Liver (tissue), 9 donors: ENCODE data around the gene DNAL1. TPM values are rescaled to one million over a fixed set of nuclear protein-coding genes. Genes with fewer than 3 reads are reported as not detected.
A peak's percentile ranks its signal among the peaks of the same experiment; 100 is the strongest.

ENCODE experiments used
- DNase-seq: peaks from one replicate; pipeline ENCODE4 v3.0.0-alpha.2; 2017; ENCODE audit warnings: low spot score
- H3K27ac ChIP-seq, 2 donors: one replicate each; pipeline ENCODE4 v1.7.0; 2013; ENCODE audit warnings: inconsistent platforms in 2 of 2, low read length in 2 of 2, control low read depth in 1 of 2, low read depth in 1 of 2, mild to moderate bottlenecking in 1 of 2
- H3K27me3 ChIP-seq, 4 donors: one replicate each; pipeline versions ENCODE4 v1.6.1 to v1.7.0; 2013; ENCODE audit warnings: low read length in 3 of 4, inconsistent platforms in 1 of 4, mild to moderate bottlenecking in 1 of 4, moderate library complexity in 1 of 4; ENCODE audit not compliant: control insufficient read depth in 4 of 4, insufficient read depth in 4 of 4
- H3K36me3 ChIP-seq, 4 donors: one replicate each; pipeline versions ENCODE4 v1.6.1 to v1.7.0; 2013; ENCODE audit warnings: low read length in 3 of 4, mild to moderate bottlenecking in 3 of 4, low read depth in 1 of 4, moderate library complexity in 1 of 4; ENCODE audit not compliant: control insufficient read depth in 4 of 4, insufficient read depth in 3 of 4
- H3K4me1 ChIP-seq, 4 donors: one replicate each; pipeline versions ENCODE4 v1.6.1 to v1.7.0; 2013; ENCODE audit warnings: low read length in 3 of 4, mild to moderate bottlenecking in 3 of 4, moderate library complexity in 1 of 4; ENCODE audit not compliant: control insufficient read depth in 4 of 4, insufficient read depth in 4 of 4
- H3K4me3 ChIP-seq, 3 donors: one replicate each; pipeline versions ENCODE4 v1.6.1 to v1.7.0; 2013; ENCODE audit warnings: low read length in 3 of 3, control low read depth in 1 of 3, low read depth in 1 of 3, mild to moderate bottlenecking in 1 of 3
- H3K9ac ChIP-seq, 2 donors: one replicate each; pipeline ENCODE4 v1.7.0; 2013; ENCODE audit warnings: low read length in 2 of 2, mild to moderate bottlenecking in 2 of 2, moderate library complexity in 2 of 2, control low read depth in 1 of 2, low read depth in 1 of 2
- H3K9me3 ChIP-seq, 4 donors: one replicate each; pipeline versions ENCODE4 v1.6.1 to v1.7.0; 2013; ENCODE audit warnings: low read length in 3 of 4; ENCODE audit not compliant: control insufficient read depth in 4 of 4
- ATF3 ChIP-seq: IDR thresholded peaks from 2 replicates; pipeline ENCODE4 v1.6.1; 2016; ENCODE audit warnings: antibody characterized with exemption
- CTCF ChIP-seq: fragments of 150-350 bp; IDR thresholded peaks from 2 replicates; pipeline ENCODE4 v1.5.1; 2017; ENCODE audit warnings: improper control_type of control experiment, low read depth, low read length; ENCODE audit not compliant: missing input control
- EGR1 ChIP-seq, 2 donors: IDR thresholded peaks; 2 replicates each; pipeline ENCODE4 v1.6.1; 2016 to 2018; ENCODE audit warnings: antibody characterized with exemption in 2 of 2, low read depth in 2 of 2
- FOXA1 ChIP-seq: IDR thresholded peaks from 2 replicates; pipeline ENCODE4 v1.6.1; 2016; ENCODE audit warnings: antibody characterized with exemption
- FOXA2 ChIP-seq: IDR thresholded peaks from 2 replicates; pipeline ENCODE4 v1.6.1; 2016; ENCODE audit warnings: antibody characterized with exemption
- GABPA ChIP-seq, 2 donors: IDR thresholded peaks in 1 of 2; conservative IDR thresholded peaks in 1 of 2; 2 replicates each; pipeline ENCODE4 v1.6.1; 2016; ENCODE audit warnings: antibody characterized with exemption in 2 of 2, mild to moderate bottlenecking in 1 of 2, moderate library complexity in 1 of 2
- HNF4A ChIP-seq, 2 donors: conservative IDR thresholded peaks; 2 replicates each; pipeline ENCODE4 v1.6.1; 2016; ENCODE audit warnings: antibody characterized with exemption in 2 of 2, mild to moderate bottlenecking in 2 of 2
- HNF4G ChIP-seq: IDR thresholded peaks from 2 replicates; pipeline ENCODE4 v1.6.1; 2016; ENCODE audit warnings: antibody characterized with exemption
- JUND ChIP-seq, 2 donors: IDR thresholded peaks; 2 replicates each; pipeline ENCODE4 v1.6.1; 2016; ENCODE audit warnings: antibody characterized with exemption in 2 of 2
- MAX ChIP-seq: IDR thresholded peaks from 2 replicates; pipeline ENCODE4 v1.6.1; 2016; ENCODE audit warnings: antibody characterized with exemption
- NR2F2 ChIP-seq: IDR thresholded peaks from 2 replicates; pipeline ENCODE4 v1.6.1; 2016; ENCODE audit warnings: antibody characterized with exemption
- RAD21 ChIP-seq, 2 donors: IDR thresholded peaks; 2 replicates each; pipeline ENCODE4 v1.6.1; 2016; ENCODE audit warnings: antibody characterized with exemption in 2 of 2, mild to moderate bottlenecking in 2 of 2
- REST ChIP-seq: IDR thresholded peaks from 2 replicates; pipeline ENCODE4 v1.6.1; 2016; ENCODE audit warnings: antibody characterized with exemption, mild to moderate bottlenecking
- RXRA ChIP-seq, 2 donors: IDR thresholded peaks; 2 replicates each; pipeline ENCODE4 v1.6.1; 2017 to 2018; ENCODE audit warnings: antibody characterized with exemption in 2 of 2, mild to moderate bottlenecking in 1 of 2
- SP1 ChIP-seq: IDR thresholded peaks from 2 replicates; pipeline ENCODE4 v1.6.1; 2018; ENCODE audit warnings: antibody characterized with exemption, mild to moderate bottlenecking
- TAF1 ChIP-seq: conservative IDR thresholded peaks from 2 replicates; pipeline ENCODE4 v1.6.1; 2016; ENCODE audit warnings: antibody characterized with exemption, mild to moderate bottlenecking
- YY1 ChIP-seq: IDR thresholded peaks from 2 replicates; pipeline ENCODE4 v1.6.1; 2016; ENCODE audit warnings: antibody characterized with exemption, mild to moderate bottlenecking
- ZBTB33 ChIP-seq: IDR thresholded peaks from 2 replicates; pipeline ENCODE4 v1.6.1; 2016; ENCODE audit warnings: antibody characterized with exemption
- WGBS: extraction: QIAGEN DNeasy Blood & Tissue Kit; methylation state at CpG from one replicate; pipeline ENCODE4 v1.1.7; 2013; 5-methylcytosine and 5-hydroxymethylcytosine counted together
- polyA plus RNA-seq, 2 donors: library from polyadenylated mRNA; stranded (reverse) in 1 of 2; unstranded in 1 of 2; fragments of 200-250 nt in 1 of 2; fragments of >200 nt in 1 of 2; fragmentation: Nextera tagmentation in 1 of 2; extraction: Ambion mirVana in 1 of 2; gene quantifications; one replicate each; pipeline versions ENCODE4 v1.2.1 to v1.2.3, GENCODE V29; 2013 to 2015
- total RNA-seq, 2 donors: library from RNA; depleted of rRNA; stranded (reverse); fragments of >200 nt; gene quantifications; one replicate each; pipeline ENCODE4 v1.2.3, GENCODE V29; 2014
- donor health status: healthy.
- donor health status: healthy.
- donor health status: healthy.
- donor health status: healthy.
- donor health status: healthy.

DNAL1 gene
- total and polyA plus RNA-seq, 4 donors: 1.9 to 3.4 (median 2.4) TPM

GRCh38 chr14:73719361-73719760 lies 74.6 kb downstream of the DNAL1 start:
- no peaks in the 10 kb centered on the region for H3K27me3 ChIP-seq
- no peak for DNase-seq
- H3K4me3 ChIP-seq: no peak overlapping the region
- no peaks in the 10 kb centered on the region for H3K9me3 ChIP-seq
- TF ChIP-seq RAD21 (IDR thresholded peaks at IDR 0.05) (no peak), HNF4A (conservative IDR thresholded peaks at IDR 0.05) (no peak), RXRA (IDR thresholded peaks at IDR 0.05) (no peak), SP1 (no peak), HNF4G (no peak), JUND (IDR thresholded peaks at IDR 0.05) (no peak), ATF3 (no peak), ZBTB33 (no peak), REST (no peak), FOXA1 (no peak)
- H3K36me3 ChIP-seq: peaks cover 7 to 61% (median 35%) of the 10 kb centered on the region in 4 donors
- H3K27ac ChIP-seq: no peak overlapping the region
- no peak overlapping the region for H3K9ac ChIP-seq
- peaks cover 4 to 32% (median 28%) of the 10 kb centered on the region in 4 donors for H3K4me1 ChIP-seq
- 96% methylated on average over 13 of the region's 13 CpGs for WGBS

- Histone ChIP-seq H3K4me1 (peaks cover 8 to 36% (median 31%) of the 10 kb centered on the region in 4 donors), H3K9ac (no peak overlapping the region), H3K4me3 (no peak overlapping the region), H3K27me3 (no peaks in the 10 kb centered on the region), H3K9me3 (no peaks in the 10 kb centered on the region), H3K27ac (no peak overlapping the region), H3K36me3 (peaks cover 7 to 61% (median 36%) of the 10 kb centered on the region in 4 donors)
- TF ChIP-seq REST (no peak), NR2F2 (peak; percentile 58), SP1 (peak; percentile 34), GABPA (IDR thresholded peaks at IDR 0.05 in 1 of 2, conservative IDR thresholded peaks at IDR 0.05 in 1 of 2) (no peak), ZBTB33 (no peak), RXRA (IDR thresholded peaks at IDR 0.05) (peak; percentile 45 to 79), JUND (IDR thresholded peaks at IDR 0.05) (no peak), MAX (no peak), HNF4A (conservative IDR thresholded peaks at IDR 0.05) (peak; percentile 68 to 88), HNF4G (peak; percentile 64), EGR1 (IDR thresholded peaks at IDR 0.05; ENCODE audit: low read depth in 2 of 2) (no peak), YY1 (no peak), TAF1 (no peak), RAD21 (IDR thresholded peaks at IDR 0.05) (no peak), FOXA2 (no peak), FOXA1 (no peak), CTCF (no peak), ATF3 (no peak)
- no peak for DNase-seq
- 59% methylated on average over 8 of the region's 8 CpGs for WGBS
Observed at GRCh38 chr14:73719791-73720190, 75.0 kb downstream of the DNAL1 start.
